ENCODE measurements around the gene HCAR3.

GRCh38 chr12:122668268-122668667 lies 48.3 kb downstream of the HCAR3 start:
- TF ChIP-seq SP1 (IDR thresholded peaks at IDR 0.05) (no peak), ELF4 (IDR thresholded peaks at IDR 0.05) (no peak), PKNOX1 (IDR thresholded peaks at IDR 0.05) (no peak), NFRKB (IDR thresholded peaks at IDR 0.05) (no peak), FOXM1 (IDR thresholded peaks at IDR 0.05; ENCODE audit: borderline replicate concordance) (no peak)
